Mammary epithelial cell (primary cell): ENCODE measurements around the gene NRN1.

ENCODE experiments used
- EZH2 ChIP-seq: IDR thresholded peaks from 2 replicates; pipeline ENCODE4 v1.6.1; 2012; ENCODE audit warnings: low read length, inconsistent platforms, borderline replicate concordance
- TF ChIP-seq, protein P1 (sequence below), 2 donors: IDR thresholded peaks in 1 of 2; conservative IDR thresholded peaks in 1 of 2; 2 replicates each; pipeline ENCODE4 v1.5.1; 2011 to 2012; ENCODE audit warnings: inconsistent platforms in 2 of 2, low read length in 2 of 2, mild to moderate bottlenecking in 2 of 2, control low read depth in 1 of 2, low read depth in 1 of 2; ENCODE audit not compliant: insufficient read depth in 1 of 2; ENCODE audit errors: extremely low read depth in 1 of 2

DNA sequence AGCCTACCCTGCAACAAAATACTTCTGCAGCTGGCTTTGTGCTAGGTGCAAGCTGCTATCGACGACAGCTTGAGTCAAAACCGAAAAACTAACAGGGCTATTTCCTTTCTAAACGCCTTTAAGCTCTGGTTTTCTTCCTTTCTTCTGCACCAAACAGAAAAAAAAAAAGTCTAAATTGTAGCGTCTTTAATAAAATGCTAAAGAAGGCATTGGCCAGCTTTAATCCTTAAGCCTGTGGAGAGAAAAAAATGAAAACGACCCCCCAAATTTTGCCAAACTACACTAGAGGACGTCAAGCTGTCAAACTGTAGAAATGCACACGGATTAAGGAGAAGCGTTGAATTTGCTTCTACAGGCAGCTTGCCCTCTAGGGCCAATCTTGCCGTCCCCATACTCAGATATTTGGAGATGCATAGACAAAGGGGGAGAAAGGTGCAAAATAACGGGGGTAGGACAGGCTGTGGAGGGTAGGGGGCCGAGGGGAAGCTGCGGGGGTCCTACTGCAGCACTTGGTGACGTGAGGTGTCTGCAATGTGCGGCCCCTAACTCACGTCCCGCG is 1.4 kb upstream of the NRN1 start:
- TF ChIP-seq, protein P1, sequence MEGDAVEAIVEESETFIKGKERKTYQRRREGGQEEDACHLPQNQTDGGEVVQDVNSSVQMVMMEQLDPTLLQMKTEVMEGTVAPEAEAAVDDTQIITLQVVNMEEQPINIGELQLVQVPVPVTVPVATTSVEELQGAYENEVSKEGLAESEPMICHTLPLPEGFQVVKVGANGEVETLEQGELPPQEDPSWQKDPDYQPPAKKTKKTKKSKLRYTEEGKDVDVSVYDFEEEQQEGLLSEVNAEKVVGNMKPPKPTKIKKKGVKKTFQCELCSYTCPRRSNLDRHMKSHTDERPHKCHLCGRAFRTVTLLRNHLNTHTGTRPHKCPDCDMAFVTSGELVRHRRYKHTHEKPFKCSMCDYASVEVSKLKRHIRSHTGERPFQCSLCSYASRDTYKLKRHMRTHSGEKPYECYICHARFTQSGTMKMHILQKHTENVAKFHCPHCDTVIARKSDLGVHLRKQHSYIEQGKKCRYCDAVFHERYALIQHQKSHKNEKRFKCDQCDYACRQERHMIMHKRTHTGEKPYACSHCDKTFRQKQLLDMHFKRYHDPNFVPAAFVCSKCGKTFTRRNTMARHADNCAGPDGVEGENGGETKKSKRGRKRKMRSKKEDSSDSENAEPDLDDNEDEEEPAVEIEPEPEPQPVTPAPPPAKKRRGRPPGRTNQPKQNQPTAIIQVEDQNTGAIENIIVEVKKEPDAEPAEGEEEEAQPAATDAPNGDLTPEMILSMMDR (conservative IDR thresholded peaks at IDR 0.05 in 1 of 2, IDR thresholded peaks at IDR 0.05 in 1 of 2; ENCODE audit: extremely low read depth in 1 of 2, insufficient read depth in 1 of 2, low read depth in 1 of 2, low read length in 2 of 2) = no peak
- TF ChIP-seq EZH2 = no peak
